GM18526 (cell line): ENCODE data around the gene SLC48A1.

Experiments
- POLR2A ChIP-seq: IDR thresholded peaks from 3 replicates; pipeline ENCODE4 v1.6.1; 2011; ENCODE audit not compliant: insufficient read length; ENCODE audit errors: extremely low read depth

SLC48A1 gene

GRCh38 chr12:47801170-47801903, 28.3 kb downstream of the SLC48A1 start:
- no peak for TF ChIP-seq POLR2A

- TF ChIP-seq POLR2A = no peak
Measured at GRCh38 chr12:47801904-47802246, 28.8 kb downstream of the SLC48A1 start.

- no peak for TF ChIP-seq POLR2A
Measured at GRCh38 chr12:47802312-47802711, 29.3 kb downstream of the SLC48A1 start.

- no peak for TF ChIP-seq POLR2A
Measured at GRCh38 chr12:47803191-47803875, 30.3 kb downstream of the SLC48A1 start.

GRCh38 chr12:47804171-47804570, 31.1 kb downstream of the SLC48A1 start:
- TF ChIP-seq POLR2A = no peak

GRCh38 chr12:47805417-47805816, 32.4 kb downstream of the SLC48A1 start:
- no peak for TF ChIP-seq POLR2A

GRCh38 chr12:47807338-47807737, 34.3 kb downstream of the SLC48A1 start:
- no peak for TF ChIP-seq POLR2A

- TF ChIP-seq POLR2A = no peak
Measured at GRCh38 chr12:47808050-47808449, 35.0 kb downstream of the SLC48A1 start.

- no peak for TF ChIP-seq POLR2A
Measured at GRCh38 chr12:47808574-47809365, 35.7 kb downstream of the SLC48A1 start.

GRCh38 chr12:47811072-47811396, 38.0 kb downstream of the SLC48A1 start:
- TF ChIP-seq POLR2A = no peak

GRCh38 chr12:47811581-47812484, 38.8 kb downstream of the SLC48A1 start:
- TF ChIP-seq POLR2A = no peak

- TF ChIP-seq POLR2A = peak; percentile 39
Measured at GRCh38 chr12:47812797-47813510, 39.9 kb downstream of the SLC48A1 start.

GRCh38 chr12:47813511-47814196, 40.6 kb downstream of the SLC48A1 start:
- no peak for TF ChIP-seq POLR2A
